ENCODE results near the gene KCNH3.

The KCNH3 gene

GRCh38 chr12:49540229-49541139, 1.7 kb downstream of the KCNH3 start (continued):
- TF ChIP-seq ZNF148 (tag by site-specific recombination; IDR thresholded peaks at IDR 0.05; ENCODE audit: borderline replicate concordance) (no peak), ZNF19 (tag by site-specific recombination; IDR thresholded peaks at IDR 0.05; ENCODE audit: low read depth) (no peak), ZNF544 (tag by site-specific recombination; IDR thresholded peaks at IDR 0.05) (no peak), SCRT2 (tag by site-specific recombination; IDR thresholded peaks at IDR 0.05) (peak; percentile 67), GLIS1 (tag by site-specific recombination; IDR thresholded peaks at IDR 0.05) (peak; percentile 24; the same call in 1 of the 2 replicates), ZNF692 (tag by site-specific recombination; IDR thresholded peaks at IDR 0.05) (no peak), ZNF701 (tag by site-specific recombination; IDR thresholded peaks at IDR 0.05) (no peak), ZNF776 (tag by site-specific recombination; IDR thresholded peaks at IDR 0.05; ENCODE audit: borderline replicate concordance) (no peak), ZNF629 (tag by site-specific recombination; IDR thresholded peaks at IDR 0.05) (peak; percentile 37; the same call in 1 of the 2 replicates), ZNF624 (tag by site-specific recombination; IDR thresholded peaks at IDR 0.05) (no peak), ZNF449 (tag by site-specific recombination; IDR thresholded peaks at IDR 0.05) (peak; percentile 90), PRDM10 (tag by site-specific recombination; IDR thresholded peaks at IDR 0.05) (0 out of 2 replicates have a peak, but pooled peaks have one; percentile 28), KLF1 (tag by site-specific recombination; IDR thresholded peaks at IDR 0.05) (0 out of 2 replicates have a peak, but pooled peaks have one; percentile 40), IKZF3 (tag by site-specific recombination; IDR thresholded peaks at IDR 0.05) (no peak)

- Histone ChIP-seq H3K27ac (ENCODE audit: extremely low read depth, low read depth, low read length) (no peak overlapping the region), H3K36me3 (ENCODE audit: control insufficient read depth in 2 of 2, insufficient read depth in 1 of 2, low read length in 2 of 2) (no peaks in the 10 kb centered on the region), H3K4me1 (ENCODE audit: control insufficient read depth, insufficient read depth, low read length) (peaks cover 2% of the 10 kb centered on the region; the same call in 1 of the 2 replicates), H3K4me3 (ENCODE audit: low read depth, low read length) (no peak overlapping the region), H3K9me3 (ENCODE audit: control insufficient read depth, insufficient read depth, low read depth, low read length) (no peaks in the 10 kb centered on the region)
- ChIA-PET CTCF (no interaction called here), POLR2A (no interaction called here)
- no peak for TF ChIP-seq ZBTB44 (tag by site-specific recombination; IDR thresholded peaks at IDR 0.05)
- TF ChIP-seq ZBTB17 (tag by site-specific recombination; IDR thresholded peaks at IDR 0.05): 0 out of 2 replicates have a peak, but pooled peaks have one; percentile 25
- peak; percentile 12; the same call in 1 of the 2 replicates for TF ChIP-seq PATZ1 (tag by site-specific recombination; IDR thresholded peaks at IDR 0.05)
- TF ChIP-seq ZNF560 (tag by site-specific recombination; IDR thresholded peaks at IDR 0.05; ENCODE audit: borderline replicate concordance): no peak
- TF ChIP-seq REPIN1 (tag by site-specific recombination; IDR thresholded peaks at IDR 0.05; ENCODE audit: low read depth): no peak
- 0 out of 2 replicates have a peak, but pooled peaks have one; percentile 55 for TF ChIP-seq ZBTB7A (tag by site-specific recombination; IDR thresholded peaks at IDR 0.05; ENCODE audit: low read depth)
- TF ChIP-seq ZNF600 (tag by site-specific recombination; IDR thresholded peaks at IDR 0.05): peak; percentile 54
These were observed 2.5 kb downstream of the KCNH3 start for GRCh38 chr12:49541140-49541861.

Measured in HEK293 (cell line).